DLD1 (cell line): ENCODE measurements around the gene GP9.

Experiments used
- in situ Hi-C: cut with HindIII; loops from 2 replicates; pipeline ENCODE4 v1.10.0; 2017; ENCODE audit warnings: low sequenced_read_pairs

GP9 gene

GRCh38 chr3:129106866-129107565 lies 46.4 kb downstream of the GP9 start:
- in situ Hi-C loops = no loop called here

GRCh38 chr3:129107793-129108192 lies 47.2 kb downstream of the GP9 start:
- in situ Hi-C loops = no loop called here

GRCh38 chr3:129111076-129111780 lies 50.6 kb downstream of the GP9 start:
- in situ Hi-C loops = loop anchor here (10.0 kb wide), 1 partner anchor 116 kb away; the partner anchor contains the start of gene CFAP92
